OCI-LY3 (cell line): ENCODE results near the gene INO80B.
"Not testable (repeated sequence)": the region's sequence is repeated elsewhere in the genome, so short reads cannot be mapped to it uniquely, and the experiment has no call there.

ENCODE experiments used
- EZH2phosphoT487 ChIP-seq: fragments of 200-600 bp; shearing (Covaris generic); IDR thresholded peaks from 2 replicates; pipeline ENCODE4 v1.6.1; 2018; ENCODE audit warnings: antibody characterized with exemption, mixed run types, low read depth
- TF ChIP-seq, protein P1 (sequence below): fragments of 200-600, 300-600 bp; sonication (generic); IDR thresholded peaks from 2 replicates; pipeline ENCODE4 v1.5.1; 2014; ENCODE audit warnings: antibody characterized with exemption, low read length, low read depth

- TF ChIP-seq, protein P1, sequence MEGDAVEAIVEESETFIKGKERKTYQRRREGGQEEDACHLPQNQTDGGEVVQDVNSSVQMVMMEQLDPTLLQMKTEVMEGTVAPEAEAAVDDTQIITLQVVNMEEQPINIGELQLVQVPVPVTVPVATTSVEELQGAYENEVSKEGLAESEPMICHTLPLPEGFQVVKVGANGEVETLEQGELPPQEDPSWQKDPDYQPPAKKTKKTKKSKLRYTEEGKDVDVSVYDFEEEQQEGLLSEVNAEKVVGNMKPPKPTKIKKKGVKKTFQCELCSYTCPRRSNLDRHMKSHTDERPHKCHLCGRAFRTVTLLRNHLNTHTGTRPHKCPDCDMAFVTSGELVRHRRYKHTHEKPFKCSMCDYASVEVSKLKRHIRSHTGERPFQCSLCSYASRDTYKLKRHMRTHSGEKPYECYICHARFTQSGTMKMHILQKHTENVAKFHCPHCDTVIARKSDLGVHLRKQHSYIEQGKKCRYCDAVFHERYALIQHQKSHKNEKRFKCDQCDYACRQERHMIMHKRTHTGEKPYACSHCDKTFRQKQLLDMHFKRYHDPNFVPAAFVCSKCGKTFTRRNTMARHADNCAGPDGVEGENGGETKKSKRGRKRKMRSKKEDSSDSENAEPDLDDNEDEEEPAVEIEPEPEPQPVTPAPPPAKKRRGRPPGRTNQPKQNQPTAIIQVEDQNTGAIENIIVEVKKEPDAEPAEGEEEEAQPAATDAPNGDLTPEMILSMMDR, result not testable (repeated sequence)
- not testable (repeated sequence) for TF ChIP-seq EZH2phosphoT487
These were observed 5.3 kb downstream of the INO80B start for GRCh38 chr2:74460187-74460586.
